Naive thymus-derived CD4-positive, alpha-beta T cell (primary cell): Measurements from ENCODE around the gene EYS. TPM values are rescaled to one million over a fixed set of nuclear protein-coding genes. Genes with fewer than 3 reads are reported as not detected.

Experiments
- ATAC-seq: fragments of 150-1000 bp; cut with Tn5 transposase; 2 replicates; pipeline ENCODE4 v1.10.0; 2021; ENCODE audit warnings: mild to moderate bottlenecking, moderate library complexity
- CTCF ChIA-PET: fragments of 350-600 bp; sonication (Branson Sonifier 250); formaldehyde crosslinking; loops from one replicate; lab custom pipeline; 2021; ENCODE audit warnings: antibody characterized with exemption; lab: Charles Lee
- POLR2A ChIA-PET: fragments of 350-600 bp; sonication (Branson Sonifier 250); formaldehyde crosslinking; loops from one replicate; lab custom pipeline; 2021; ENCODE audit warnings: antibody characterized with exemption, inconsistent platforms; lab: Charles Lee
- DNase-seq, 9 donors: peaks; one replicate each; pipeline versions ENCODE4 v3.0.0 to v3.0.0-alpha.2; 2020 to 2022; ENCODE audit warnings: mixed read lengths in 1 of 9
- H3K27ac ChIP-seq: one replicate; pipeline ENCODE4 v1.7.0; 2013; ENCODE audit warnings: mild to moderate bottlenecking, low read depth, low read length, moderate library complexity
- H3K27me3 ChIP-seq, 2 donors: one replicate each; pipeline ENCODE4 v1.7.0; 2013; ENCODE audit warnings: low read length in 2 of 2, mild to moderate bottlenecking in 2 of 2, moderate library complexity in 2 of 2; ENCODE audit not compliant: control insufficient read depth in 2 of 2, insufficient read depth in 2 of 2
- H3K36me3 ChIP-seq, 3 experiments: 1 replicate in 2 of 3; 2 replicates in 1 of 3; pipeline ENCODE4 v1.7.0; 2013; ENCODE audit warnings: low read length in 3 of 3, mild to moderate bottlenecking in 3 of 3, moderate library complexity in 1 of 3; ENCODE audit not compliant: insufficient read depth in 3 of 3, control insufficient read depth in 2 of 3
- H3K4me1 ChIP-seq, 2 donors: one replicate each; pipeline ENCODE4 v1.7.0; 2013; ENCODE audit warnings: low read length in 2 of 2, mild to moderate bottlenecking in 2 of 2, moderate library complexity in 1 of 2; ENCODE audit not compliant: control insufficient read depth in 2 of 2, insufficient read depth in 2 of 2
- H3K4me3 ChIP-seq: 2 replicates; pipeline ENCODE4 v1.7.0; 2013; ENCODE audit warnings: mild to moderate bottlenecking, low read length
- H3K9me3 ChIP-seq, 3 experiments: 1 replicate in 2 of 3; 2 replicates in 1 of 3; pipeline ENCODE4 v1.7.0; 2013; ENCODE audit warnings: low read length in 3 of 3; ENCODE audit not compliant: control insufficient read depth in 2 of 3
- H3K27ac Mint-ChIP-seq, 9 donors: one replicate each; pipeline ENCODE4 v1.8.0; 2020 to 2022; ENCODE audit warnings: mixed read lengths in 9 of 9, mild to moderate bottlenecking in 8 of 9, moderate library complexity in 5 of 9, inconsistent platforms in 2 of 9
- H3K27me3 Mint-ChIP-seq, 5 donors: one replicate each; pipeline ENCODE4 v1.8.0; 2021 to 2022; ENCODE audit warnings: mixed read lengths in 5 of 5, mild to moderate bottlenecking in 1 of 5
- H3K36me3 Mint-ChIP-seq, 5 donors: one replicate each; pipeline ENCODE4 v1.8.0; 2020 to 2022; ENCODE audit warnings: mixed read lengths in 5 of 5, mild to moderate bottlenecking in 3 of 5, inconsistent platforms in 1 of 5
- H3K4me1 Mint-ChIP-seq, 7 donors: one replicate each; pipeline ENCODE4 v1.8.0; 2020 to 2022; ENCODE audit warnings: mixed read lengths in 7 of 7, mild to moderate bottlenecking in 3 of 7, inconsistent platforms in 1 of 7
- H3K4me3 Mint-ChIP-seq, 10 donors: one replicate each; pipeline ENCODE4 v1.8.0; 2020 to 2022; ENCODE audit warnings: mild to moderate bottlenecking in 10 of 10, mixed read lengths in 10 of 10, moderate library complexity in 6 of 10, inconsistent platforms in 2 of 10
- H3K9me3 Mint-ChIP-seq, 11 donors: one replicate each; pipeline ENCODE4 v1.8.0; 2020 to 2022; ENCODE audit warnings: mixed read lengths in 11 of 11, mild to moderate bottlenecking in 4 of 11, inconsistent platforms in 1 of 11, moderate library complexity in 1 of 11
- intact Hi-C, 2 donors: fragments of 100-400 bp; cut with micrococcal nuclease; formaldehyde crosslinking; loops; one replicate each; pipeline ENCODE4 v1.15.1; 2023
- polyA plus RNA-seq, 2 donors: library from polyadenylated mRNA; unstranded; fragments of 300-500 nt; fragmentation: Illumina TruSeq; gene quantifications; one replicate each; pipeline ENCODE4 v1.2.3, GENCODE V29; 2021
- total RNA-seq, 6 experiments: library from RNA in 5 of 6; stranded (reverse) in 5 of 6; gene quantifications; 1 replicate in 5 of 6; 2 replicates in 1 of 6; pipeline ENCODE4 v1.2.3 and lab custom pipeline; 2021 to 2026

Gene EYS
- total and polyA plus RNA-seq, 7 experiments from 2014 or later: 0.07 to 0.21 (median 0.13) TPM; not detected in 4

GRCh38 chr6:65248101-65248610, 458.9 kb downstream of the EYS start:
- intact Hi-C loops: no loop called here
- CTCF ChIA-PET: no interaction called here
- Histone ChIP-seq H3K4me1 (no peaks in the 10 kb centered on the region), H3K4me3 (no peak overlapping the region), H3K27ac (no peak overlapping the region), H3K27me3 (no peaks in the 10 kb centered on the region), H3K36me3 (no peaks in the 10 kb centered on the region), H3K9me3 (no peaks in the 10 kb centered on the region)
- Mint-ChIP-seq H3K27me3 (no peaks in the 10 kb centered on the region), H3K27ac (no peak overlapping the region), H3K4me3 (no peak overlapping the region), H3K9me3 (peaks cover 0 to 12% (median 3%) of the 10 kb centered on the region in 11 donors), H3K4me1 (no peaks in the 10 kb centered on the region), H3K36me3 (no peaks in the 10 kb centered on the region)
- POLR2A ChIA-PET: no interaction called here
- DNase-seq (no peak), ATAC-seq (no peak)

DNA sequence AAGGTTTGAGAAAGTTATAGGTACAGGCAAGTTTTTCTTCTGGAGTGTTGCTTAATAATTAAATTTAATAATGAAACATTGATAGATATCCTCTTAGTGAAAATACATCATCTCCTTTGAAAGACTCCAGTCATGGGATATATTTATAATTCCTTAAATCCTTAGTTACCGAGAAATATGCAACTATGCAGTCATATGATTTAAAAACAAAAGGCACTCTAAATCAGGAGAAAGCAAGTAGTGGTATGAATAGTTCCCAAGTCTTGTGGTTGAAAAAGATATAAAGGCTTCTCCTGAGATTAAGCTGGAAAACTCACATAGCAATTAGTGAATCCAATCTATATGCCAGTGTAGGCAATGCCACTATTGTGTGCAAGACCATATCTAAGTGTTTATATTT, 475.4 kb downstream of the EYS start:
- no peaks in the 10 kb centered on the region for H3K9me3 ChIP-seq
- Mint-ChIP-seq H3K27ac (no peak overlapping the region), H3K36me3 (no peaks in the 10 kb centered on the region), H3K4me3 (no peak overlapping the region), H3K27me3 (no peaks in the 10 kb centered on the region), H3K4me1 (no peaks in the 10 kb centered on the region), H3K9me3 (peaks cover 0 to 27% (median 7%) of the 10 kb centered on the region in 11 donors)
- no peaks in the 10 kb centered on the region for H3K27me3 ChIP-seq
- no peaks in the 10 kb centered on the region for H3K36me3 ChIP-seq
- POLR2A ChIA-PET: no interaction called here
- no peak overlapping the region for H3K27ac ChIP-seq
- H3K4me1 ChIP-seq: no peaks in the 10 kb centered on the region
- DNase-seq: no peak
- no peak overlapping the region for H3K4me3 ChIP-seq
- CTCF ChIA-PET: no interaction called here
- no peak for ATAC-seq
- intact Hi-C loops: no loop called here

DNA sequence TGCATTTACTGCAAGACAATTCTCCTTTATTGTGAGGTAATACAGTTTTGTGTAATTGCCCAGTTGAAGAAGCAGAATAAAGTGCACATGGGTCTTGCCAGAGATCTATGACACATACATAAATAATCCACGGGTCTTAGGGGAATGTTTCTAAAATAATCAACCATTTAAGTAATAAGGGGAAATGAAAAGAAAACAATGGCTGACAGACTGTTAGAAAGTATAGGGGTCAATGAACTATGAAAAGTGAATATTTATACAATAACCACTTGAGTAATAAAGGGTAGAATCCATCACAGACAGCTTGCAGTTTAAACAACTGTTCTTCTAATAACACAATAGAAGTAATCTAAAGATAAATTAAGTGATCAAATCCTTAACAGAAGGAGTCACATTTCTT, 477.2 kb downstream of the EYS start:
- CTCF ChIA-PET: no interaction called here
- POLR2A ChIA-PET: no interaction called here
- Histone ChIP-seq H3K36me3 (no peaks in the 10 kb centered on the region), H3K9me3 (no peaks in the 10 kb centered on the region), H3K27ac (no peak overlapping the region), H3K4me3 (no peak overlapping the region), H3K27me3 (no peaks in the 10 kb centered on the region), H3K4me1 (no peaks in the 10 kb centered on the region)
- Mint-ChIP-seq H3K36me3 (no peaks in the 10 kb centered on the region), H3K9me3 (peaks cover 0 to 23% (median 7%) of the 10 kb centered on the region in 11 donors), H3K27me3 (no peaks in the 10 kb centered on the region), H3K4me3 (no peak overlapping the region), H3K27ac (no peak overlapping the region), H3K4me1 (no peaks in the 10 kb centered on the region)
- ATAC-seq (no peak), DNase-seq (no peak)
- intact Hi-C loops: no loop called here

- no peaks in the 10 kb centered on the region for H3K27me3 ChIP-seq
- peak overlapping the region in 1 of 9 donors; percentile 37 for H3K27ac Mint-ChIP-seq
- peaks cover 0 to 9% (median 0%) of the 10 kb centered on the region in 5 donors for H3K36me3 Mint-ChIP-seq
- no peaks in the 10 kb centered on the region for H3K27me3 Mint-ChIP-seq
- H3K4me3 ChIP-seq: no peak overlapping the region
- DNase-seq (no peak), ATAC-seq (no peak)
- H3K36me3 ChIP-seq: no peaks in the 10 kb centered on the region
- H3K4me1 Mint-ChIP-seq: no peaks in the 10 kb centered on the region
- peaks cover 4 to 57% (median 15%) of the 10 kb centered on the region in 11 donors for H3K9me3 Mint-ChIP-seq
- intact Hi-C loops: no loop called here
- H3K4me3 Mint-ChIP-seq: no peak overlapping the region
- CTCF ChIA-PET: no interaction called here
- POLR2A ChIA-PET: no interaction called here
- peaks cover 0 to 4% (median 0%) of the 10 kb centered on the region in 3 experiments for H3K9me3 ChIP-seq
- no peaks in the 10 kb centered on the region for H3K4me1 ChIP-seq
- H3K27ac ChIP-seq: no peak overlapping the region
Observed at GRCh38 chr6:65221153-65221552, 485.9 kb downstream of the EYS start.

DNA sequence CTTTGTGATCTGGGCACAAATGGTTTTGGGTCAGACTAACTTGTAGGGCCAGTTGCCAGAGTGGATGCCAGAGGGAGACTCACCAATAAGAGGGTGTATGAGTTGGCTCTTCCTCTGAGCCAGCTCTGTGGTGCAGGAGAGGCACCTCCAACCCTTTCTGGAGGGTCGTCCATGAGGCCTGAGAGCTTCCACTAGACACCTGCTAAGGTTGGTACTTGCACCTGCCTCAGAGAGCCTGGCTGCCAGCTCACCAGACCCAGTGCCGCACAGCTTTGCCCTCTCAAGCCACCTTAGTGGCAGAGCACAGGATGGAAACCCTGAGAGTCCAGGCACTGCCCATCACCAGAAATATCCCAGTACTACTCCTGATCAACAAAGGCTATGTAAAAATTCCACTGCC, 504.3 kb downstream of the EYS start:
- Mint-ChIP-seq H3K4me3 (no peak overlapping the region), H3K27me3 (no peaks in the 10 kb centered on the region)
- intact Hi-C loops: no loop called here

DNA sequence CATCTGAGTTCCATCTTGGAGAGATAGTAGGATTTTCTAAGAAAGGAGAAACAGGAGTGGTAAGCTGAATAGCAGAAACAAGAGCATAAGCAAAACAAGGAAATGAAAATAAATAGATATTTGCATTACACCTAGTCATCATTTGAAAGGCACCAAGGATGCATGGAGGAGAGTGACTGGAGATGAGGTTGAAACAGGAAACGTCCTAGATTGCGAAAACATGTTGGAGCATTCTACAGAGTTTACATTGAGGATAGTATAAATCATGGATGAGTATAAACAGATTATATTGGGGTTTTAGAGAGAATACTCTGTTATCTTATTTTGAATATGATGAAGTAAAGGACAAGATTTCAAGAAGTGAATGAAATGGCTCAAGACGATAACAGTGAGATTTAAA, 507.3 kb downstream of the EYS start:
- H3K9me3 ChIP-seq: no peaks in the 10 kb centered on the region
- no peak overlapping the region for H3K27ac Mint-ChIP-seq
- H3K4me3 ChIP-seq: no peak overlapping the region
- ChIA-PET POLR2A (no interaction called here), CTCF (no interaction called here)
- intact Hi-C loops: no loop called here
- H3K4me1 ChIP-seq: no peaks in the 10 kb centered on the region
- H3K36me3 ChIP-seq: no peaks in the 10 kb centered on the region
- peaks cover 1 to 18% (median 8%) of the 10 kb centered on the region in 11 donors for H3K9me3 Mint-ChIP-seq
- ATAC-seq (no peak), DNase-seq (no peak)
- no peaks in the 10 kb centered on the region for H3K36me3 Mint-ChIP-seq
- H3K27me3 ChIP-seq: no peaks in the 10 kb centered on the region
- no peak overlapping the region for H3K27ac ChIP-seq
- H3K4me1 Mint-ChIP-seq: no peaks in the 10 kb centered on the region
- no peaks in the 10 kb centered on the region for H3K27me3 Mint-ChIP-seq
- no peak overlapping the region for H3K4me3 Mint-ChIP-seq

More for the DNA sequence above, 504.3 kb downstream of the EYS start:
- H3K36me3 ChIP-seq: no peaks in the 10 kb centered on the region
- ATAC-seq (no peak), DNase-seq (no peak)
- ChIA-PET CTCF (no interaction called here), POLR2A (no interaction called here)
- H3K27me3 ChIP-seq: no peaks in the 10 kb centered on the region
- H3K27ac ChIP-seq: no peak overlapping the region
- Mint-ChIP-seq H3K27ac (no peak overlapping the region), H3K36me3 (no peaks in the 10 kb centered on the region), H3K4me1 (no peaks in the 10 kb centered on the region), H3K9me3 (peaks cover 0 to 32% (median 7%) of the 10 kb centered on the region in 11 donors)
- no peaks in the 10 kb centered on the region for H3K4me1 ChIP-seq
- no peak overlapping the region for H3K4me3 ChIP-seq
- no peaks in the 10 kb centered on the region for H3K9me3 ChIP-seq

DNA sequence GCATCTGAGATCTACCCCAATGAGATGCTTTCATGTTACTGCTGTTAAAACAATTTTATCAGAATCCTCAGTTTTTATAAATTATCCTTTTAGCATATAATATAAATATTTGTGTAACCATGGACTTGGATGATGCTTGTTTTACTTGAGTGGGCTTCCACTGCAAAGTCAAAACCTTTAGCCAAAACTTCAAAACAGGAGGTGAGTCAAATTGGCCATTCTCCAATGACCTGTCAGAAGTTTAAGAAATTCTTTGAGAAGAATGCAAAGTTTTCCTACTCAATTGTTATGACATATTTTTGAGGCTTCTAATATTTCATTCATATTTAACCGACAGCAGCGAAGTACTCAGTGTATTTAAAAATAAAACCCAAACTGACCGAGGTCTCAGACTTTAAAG, 507.9 kb downstream of the EYS start:
- no peak for ATAC-seq
- no peak overlapping the region for H3K4me3 Mint-ChIP-seq
- Histone ChIP-seq H3K9me3 (no peaks in the 10 kb centered on the region), H3K4me3 (no peak overlapping the region), H3K4me1 (no peaks in the 10 kb centered on the region), H3K36me3 (no peaks in the 10 kb centered on the region), H3K27me3 (no peaks in the 10 kb centered on the region), H3K27ac (no peak overlapping the region)
- no peak overlapping the region for H3K27ac Mint-ChIP-seq
- peaks cover 1 to 18% (median 8%) of the 10 kb centered on the region in 11 donors for H3K9me3 Mint-ChIP-seq
- POLR2A ChIA-PET: no interaction called here
- H3K4me1 Mint-ChIP-seq: no peaks in the 10 kb centered on the region
- no peaks in the 10 kb centered on the region for H3K36me3 Mint-ChIP-seq
- intact Hi-C loops: no loop called here
- CTCF ChIA-PET: no interaction called here
- H3K27me3 Mint-ChIP-seq: no peaks in the 10 kb centered on the region
- DNase-seq: no peak
